ENCODE results near the gene CACNA1A. TPM values are rescaled to one million over a fixed set of nuclear protein-coding genes. Genes with fewer than 3 reads are reported as not detected.
"Not testable (repeated sequence)": the region's sequence is repeated elsewhere in the genome, so short reads cannot be mapped to it uniquely, and the experiment has no call there.

Gene CACNA1A
- total RNA-seq, 1 donor = 42.8 TPM

- no peak for DNase-seq (ENCODE audit: low read depth)
- no peak overlapping the region for H3K4me3 ChIP-seq (ENCODE audit: low read depth, low read length)
- no peak for TF ChIP-seq CTCF (IDR thresholded peaks at IDR 0.05; ENCODE audit: insufficient read depth, low read length)
These were observed 35.3 kb upstream of the CACNA1A start for GRCh38 chr19:13541554-13541953.

- DNase-seq (ENCODE audit: low read depth) = no peak
- H3K4me3 ChIP-seq (ENCODE audit: low read depth, low read length) = no peak overlapping the region
- TF ChIP-seq CTCF (IDR thresholded peaks at IDR 0.05; ENCODE audit: insufficient read depth, low read length) = no peak
These were observed 33.1 kb upstream of the CACNA1A start for GRCh38 chr19:13539332-13539731.

GRCh38 chr19:13538601-13539253, 32.4 kb upstream of the CACNA1A start:
- peak; percentile 1 for DNase-seq (ENCODE audit: low read depth)
- TF ChIP-seq CTCF (IDR thresholded peaks at IDR 0.05; ENCODE audit: insufficient read depth, low read length) = no peak

GRCh38 chr19:13537454-13537853, 31.2 kb upstream of the CACNA1A start:
- no peak for DNase-seq (ENCODE audit: low read depth)
- TF ChIP-seq CTCF (IDR thresholded peaks at IDR 0.05; ENCODE audit: insufficient read depth, low read length) = no peak
- H3K4me3 ChIP-seq (ENCODE audit: low read depth, low read length) = no peak overlapping the region

More at GRCh38 chr19:13538601-13539253, 32.4 kb upstream of the CACNA1A start:
- no peak overlapping the region for H3K4me3 ChIP-seq (ENCODE audit: low read depth, low read length)

- TF ChIP-seq CTCF (IDR thresholded peaks at IDR 0.05; ENCODE audit: insufficient read depth, low read length) = no peak
- no peak for DNase-seq (ENCODE audit: low read depth)
- no peak overlapping the region for H3K4me3 ChIP-seq (ENCODE audit: low read depth, low read length)
These were observed 24.4 kb upstream of the CACNA1A start for GRCh38 chr19:13530720-13531119.

GRCh38 chr19:13529721-13530120, 23.4 kb upstream of the CACNA1A start:
- H3K4me3 ChIP-seq (ENCODE audit: low read depth, low read length); DNase-seq (ENCODE audit: low read depth): not testable (repeated sequence)

GRCh38 chr19:13526552-13526951, 20.3 kb upstream of the CACNA1A start:
- peak; percentile 39 for DNase-seq (ENCODE audit: low read depth)
- peak; percentile 38 for TF ChIP-seq CTCF (IDR thresholded peaks at IDR 0.05; ENCODE audit: insufficient read depth, low read length)
- no peak overlapping the region for H3K4me3 ChIP-seq (ENCODE audit: low read depth, low read length)

Measured in fibroblast of the aortic adventitia (primary cell).